HepG2 (cell line): ENCODE data around the gene EPHA10. TPM values are rescaled to one million over a fixed set of nuclear protein-coding genes. Genes with fewer than 3 reads are reported as not detected.

Experiments used
- AHDC1 ChIP-seq: sonication (generic); formaldehyde crosslinking; IDR thresholded peaks from 2 replicates; pipeline ENCODE4 v1.5.1; 2020; ENCODE audit warnings: mild to moderate bottlenecking, missing genetic modification reagents, borderline replicate concordance
- CTCF ChIP-seq: sonication (generic); formaldehyde crosslinking; IDR thresholded peaks from 2 replicates; pipeline ENCODE4 v1.5.0; 2020; ENCODE audit warnings: mild to moderate bottlenecking, missing genetic modification reagents, moderate library complexity
- HMGXB4 ChIP-seq, 2 experiments: sonication (generic) in 1 of 2; formaldehyde crosslinking in 1 of 2; IDR thresholded peaks; 2 replicates each; pipeline versions ENCODE4 v1.4.0 to v1.6.1; 2018 to 2020; ENCODE audit warnings: missing genetic modification reagents in 2 of 2, borderline replicate concordance in 1 of 2, low read depth in 1 of 2, mild to moderate bottlenecking in 1 of 2, missing biosample characterization in 1 of 2
- HNRNPUL1 ChIP-seq: fragments of 200-400 bp; formaldehyde crosslinking; IDR thresholded peaks from 2 replicates; pipeline ENCODE4 v1.6.1; 2017; ENCODE audit warnings: low read depth, mild to moderate bottlenecking, low read length, moderate library complexity
- HOXA5 ChIP-seq: sonication (generic); formaldehyde crosslinking; IDR thresholded peaks from 2 replicates; pipeline ENCODE4 v1.4.0; 2020; ENCODE audit warnings: missing genetic modification reagents
- PLSCR1 ChIP-seq: sonication (generic); formaldehyde crosslinking; IDR thresholded peaks from 2 replicates; pipeline ENCODE4 v1.5.0; 2020; ENCODE audit warnings: missing genetic modification reagents, mild to moderate bottlenecking, borderline replicate concordance
- SYNCRIP ChIP-seq: fragments of 200-400 bp; formaldehyde crosslinking; IDR thresholded peaks from 2 replicates; pipeline ENCODE4 v1.6.1; 2018; ENCODE audit warnings: mild to moderate bottlenecking, low read depth, low read length; ENCODE audit not compliant: insufficient read depth
- TBX3 ChIP-seq: fragments of 450-650 bp; IDR thresholded peaks from 2 replicates; pipeline ENCODE4 v1.6.1; 2017; ENCODE audit warnings: antibody characterized with exemption, mild to moderate bottlenecking, inconsistent platforms, borderline replicate concordance
- THYN1 ChIP-seq: sonication (generic); formaldehyde crosslinking; IDR thresholded peaks from 2 replicates; pipeline ENCODE4 v1.8.1; 2023; ENCODE audit warnings: low read depth, mild to moderate bottlenecking, moderate library complexity, missing genetic modification reagents, borderline replicate concordance
- ZFX ChIP-seq: sonication (generic); formaldehyde crosslinking; IDR thresholded peaks from 2 replicates; pipeline ENCODE4 v1.4.0; 2020; ENCODE audit warnings: mild to moderate bottlenecking, low read depth, missing genetic modification reagents, moderate library complexity
- ZNF274 ChIP-seq: sonication (generic); formaldehyde crosslinking; IDR thresholded peaks from 2 replicates; pipeline ENCODE4 v1.5.1; 2020; ENCODE audit warnings: mild to moderate bottlenecking, missing genetic modification reagents
- ZNF414 ChIP-seq: sonication (generic); formaldehyde crosslinking; IDR thresholded peaks from 2 replicates; pipeline ENCODE4 v1.5.0; 2020; ENCODE audit warnings: missing genetic modification reagents
- ZNF639 ChIP-seq: conservative IDR thresholded peaks from 2 replicates; pipeline ENCODE4 v1.6.1; 2018; ENCODE audit warnings: missing genetic modification reagents
- ZNF768 ChIP-seq: sonication (generic); formaldehyde crosslinking; IDR thresholded peaks from 2 replicates; pipeline ENCODE4 v1.4.0; 2020; ENCODE audit warnings: missing genetic modification reagents
- polyA plus RNA-seq, 8 experiments: library from polyadenylated mRNA; depleted of rRNA in 3 of 8; stranded (reverse) in 7 of 8; unstranded in 1 of 8; fragments of >200 nt; fragmentation: Illumina TruSeq in 4 of 8; extraction: Trizol in 4 of 8; gene quantifications; 2 replicates each; pipeline versions ENCODE4 v1.2.1 to v1.2.3, GENCODE V29; 2011 to 2016; ENCODE audit warnings: low read depth in 4 of 8, missing spikeins in 1 of 8, mixed read lengths in 1 of 8; ENCODE audit not compliant: insufficient read depth in 1 of 8
- total RNA-seq, 5 experiments: library from RNA; depleted of rRNA; stranded (reverse); fragments of >200 nt; fragmentation: Illumina TruSeq; extraction: Trizol; gene quantifications; 2 replicates each; pipeline ENCODE4 v1.2.3, GENCODE V29; 2016; ENCODE audit warnings: low read depth in 1 of 5

EPHA10 gene
- total and polyA plus RNA-seq, 2 of the 13 experiments (the other 11 are each of a cell fraction or from before 2014, with no cell fraction given), result 0.11 to 0.58 TPM

GRCh38 chr1:37794372-37795339 is 29.7 kb upstream of the EPHA10 start (continued):
- TF ChIP-seq HMGXB4 (CRISPR knock-in tag; IDR thresholded peaks at IDR 0.05; ENCODE audit: borderline replicate concordance in 1 of 2, low read depth in 1 of 2), result peak in 1 of 2 experiments; percentile 60; a peak in 1 of 4 replicates
- peak; percentile 36; the same call in 1 of the 2 replicates for TF ChIP-seq ZNF274 (CRISPR knock-in tag)
- TF ChIP-seq PLSCR1, result no peak
- TF ChIP-seq TBX3, result no peak
- no peak for TF ChIP-seq AHDC1 (CRISPR knock-in tag)
- no peak for TF ChIP-seq ZNF639
- TF ChIP-seq HNRNPUL1, result no peak
- no peak for TF ChIP-seq HOXA5 (CRISPR knock-in tag)
- peak; percentile 46 for TF ChIP-seq ZFX
- TF ChIP-seq CTCF, result peak; percentile 65
- TF ChIP-seq THYN1, result no peak
- no peak for TF ChIP-seq ZNF414 (CRISPR knock-in tag)
- TF ChIP-seq ZNF768 (CRISPR knock-in tag), result 0 out of 2 replicates have a peak, but pooled peaks have one; percentile 6
- TF ChIP-seq SYNCRIP, result no peak
